GM10266 (cell line): Measurements from ENCODE around the gene BTG1.

Experiments
- DNase-seq: peaks from one replicate; pipeline ENCODE4 v3.0.0; 2012; ENCODE audit errors: extremely low spot score
- TF ChIP-seq, protein P1 (sequence below): IDR thresholded peaks from 2 replicates; pipeline ENCODE4 v1.5.1; 2012; ENCODE audit warnings: mild to moderate bottlenecking, low read depth; ENCODE audit not compliant: control insufficient read depth, insufficient read depth; ENCODE audit errors: missing control alignments

Gene BTG1

DNA sequence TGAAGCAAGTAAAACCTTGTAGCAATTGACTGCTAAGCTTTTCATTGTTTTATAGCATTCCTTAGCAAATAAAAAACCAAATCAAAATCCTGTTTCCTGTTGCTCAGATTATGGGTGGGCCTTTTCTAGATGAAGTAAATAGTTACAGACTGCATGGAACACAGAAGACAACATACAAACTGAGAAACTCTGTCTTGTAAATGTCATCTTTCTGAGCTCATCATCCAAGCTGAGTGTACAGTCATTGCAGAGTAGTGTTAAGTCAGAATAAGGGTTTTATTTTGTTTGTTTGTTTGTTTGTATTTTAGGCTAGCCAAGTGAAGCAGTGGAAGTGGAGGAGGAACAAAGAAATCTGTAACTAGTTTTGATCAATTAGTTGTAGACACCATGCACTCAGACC is 24.4 kb upstream of the BTG1 start:
- DNase-seq: no peak
- TF ChIP-seq, protein P1, sequence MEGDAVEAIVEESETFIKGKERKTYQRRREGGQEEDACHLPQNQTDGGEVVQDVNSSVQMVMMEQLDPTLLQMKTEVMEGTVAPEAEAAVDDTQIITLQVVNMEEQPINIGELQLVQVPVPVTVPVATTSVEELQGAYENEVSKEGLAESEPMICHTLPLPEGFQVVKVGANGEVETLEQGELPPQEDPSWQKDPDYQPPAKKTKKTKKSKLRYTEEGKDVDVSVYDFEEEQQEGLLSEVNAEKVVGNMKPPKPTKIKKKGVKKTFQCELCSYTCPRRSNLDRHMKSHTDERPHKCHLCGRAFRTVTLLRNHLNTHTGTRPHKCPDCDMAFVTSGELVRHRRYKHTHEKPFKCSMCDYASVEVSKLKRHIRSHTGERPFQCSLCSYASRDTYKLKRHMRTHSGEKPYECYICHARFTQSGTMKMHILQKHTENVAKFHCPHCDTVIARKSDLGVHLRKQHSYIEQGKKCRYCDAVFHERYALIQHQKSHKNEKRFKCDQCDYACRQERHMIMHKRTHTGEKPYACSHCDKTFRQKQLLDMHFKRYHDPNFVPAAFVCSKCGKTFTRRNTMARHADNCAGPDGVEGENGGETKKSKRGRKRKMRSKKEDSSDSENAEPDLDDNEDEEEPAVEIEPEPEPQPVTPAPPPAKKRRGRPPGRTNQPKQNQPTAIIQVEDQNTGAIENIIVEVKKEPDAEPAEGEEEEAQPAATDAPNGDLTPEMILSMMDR: no peak

DNA sequence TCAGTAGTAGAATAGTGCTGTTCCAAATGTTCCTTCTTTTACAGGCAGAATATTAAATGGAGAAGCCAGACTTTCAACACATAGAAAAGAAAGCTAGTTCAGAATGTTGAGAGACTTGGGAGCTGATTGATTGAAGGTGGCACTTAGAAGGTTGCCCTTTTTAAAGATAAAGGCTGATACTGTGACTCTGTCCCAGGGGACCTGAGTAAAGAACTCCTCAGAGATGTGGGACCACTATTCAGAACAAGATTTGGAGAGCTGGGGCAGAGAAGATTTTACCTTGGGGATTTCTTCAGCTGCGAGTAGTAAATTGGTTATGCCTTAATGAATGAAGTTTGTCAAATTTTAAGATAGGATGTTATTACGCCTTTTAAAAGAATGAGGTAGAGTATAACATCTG is 21.4 kb upstream of the BTG1 start:
- DNase-seq: no peak
- TF ChIP-seq, protein P1: no peak

DNA sequence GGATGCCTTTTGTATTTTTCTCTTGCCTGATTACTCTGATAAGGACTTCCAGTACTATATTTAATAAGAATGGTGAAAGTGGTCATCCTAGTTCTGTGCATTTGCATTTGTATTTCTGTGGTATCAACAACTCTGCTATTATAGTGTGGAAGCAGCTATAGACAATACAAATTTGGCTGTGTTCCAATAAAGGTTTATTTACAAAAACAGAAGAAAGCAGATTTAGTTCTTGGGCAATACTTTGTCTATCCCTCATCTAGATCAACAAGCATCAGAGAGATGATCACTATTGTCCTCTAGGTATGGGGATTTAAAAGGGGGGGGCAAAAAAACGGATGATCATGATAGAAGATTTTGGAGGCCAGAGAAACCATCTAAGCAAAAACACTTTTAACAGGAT is 19.1 kb upstream of the BTG1 start:
- TF ChIP-seq, protein P1: no peak
- no peak for DNase-seq

DNA sequence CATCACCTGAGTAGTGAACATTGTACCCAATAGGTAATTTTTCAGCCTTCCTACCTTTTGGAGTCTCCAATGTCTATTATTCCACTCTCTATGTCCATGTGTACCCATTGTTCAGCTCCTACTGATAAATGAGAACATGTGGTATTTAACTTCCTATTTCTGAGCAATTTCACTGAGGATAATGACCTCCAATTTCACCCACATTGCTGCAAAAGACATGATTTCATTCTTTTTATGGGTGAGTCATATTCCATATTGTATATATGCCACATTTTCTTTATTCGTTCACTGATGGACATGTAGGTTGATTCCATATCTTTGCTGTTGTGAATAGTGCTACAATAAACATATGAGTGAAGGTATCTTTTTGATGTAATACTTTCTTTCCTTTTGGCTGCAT is 16.4 kb upstream of the BTG1 start:
- TF ChIP-seq, protein P1: no peak
- DNase-seq: no peak

DNA sequence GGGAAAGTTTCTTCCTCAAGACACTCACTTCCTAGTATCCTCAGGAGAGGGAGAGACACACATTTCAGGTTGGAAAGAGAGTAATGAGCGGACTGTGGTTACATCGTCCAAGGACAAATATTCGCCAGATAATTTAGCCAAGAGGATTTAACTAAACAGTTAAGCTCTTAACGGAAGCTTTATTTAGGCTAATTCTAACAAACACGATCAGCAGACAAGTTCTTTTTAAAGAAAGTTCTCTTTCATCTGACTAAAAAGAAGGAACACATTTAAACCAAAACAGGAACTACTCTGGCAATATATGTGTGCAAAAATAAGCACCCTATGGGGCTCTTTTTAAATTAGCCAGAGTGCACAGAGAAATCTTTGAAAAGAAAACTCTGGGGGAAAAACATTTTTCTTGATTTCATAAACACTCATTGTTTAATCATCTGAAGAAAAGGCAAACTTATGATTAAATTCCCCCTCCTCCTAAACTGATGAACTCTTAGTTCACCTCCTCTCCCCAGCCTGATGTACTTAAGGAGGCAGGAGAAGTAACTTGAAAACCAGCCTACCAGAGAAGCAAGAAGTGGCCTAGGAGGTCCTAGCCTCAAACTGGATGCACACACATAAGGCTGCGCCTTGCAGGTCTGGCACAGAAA is 13.3 kb upstream of the BTG1 start:
- TF ChIP-seq, protein P1: no peak
- no peak for DNase-seq

DNA sequence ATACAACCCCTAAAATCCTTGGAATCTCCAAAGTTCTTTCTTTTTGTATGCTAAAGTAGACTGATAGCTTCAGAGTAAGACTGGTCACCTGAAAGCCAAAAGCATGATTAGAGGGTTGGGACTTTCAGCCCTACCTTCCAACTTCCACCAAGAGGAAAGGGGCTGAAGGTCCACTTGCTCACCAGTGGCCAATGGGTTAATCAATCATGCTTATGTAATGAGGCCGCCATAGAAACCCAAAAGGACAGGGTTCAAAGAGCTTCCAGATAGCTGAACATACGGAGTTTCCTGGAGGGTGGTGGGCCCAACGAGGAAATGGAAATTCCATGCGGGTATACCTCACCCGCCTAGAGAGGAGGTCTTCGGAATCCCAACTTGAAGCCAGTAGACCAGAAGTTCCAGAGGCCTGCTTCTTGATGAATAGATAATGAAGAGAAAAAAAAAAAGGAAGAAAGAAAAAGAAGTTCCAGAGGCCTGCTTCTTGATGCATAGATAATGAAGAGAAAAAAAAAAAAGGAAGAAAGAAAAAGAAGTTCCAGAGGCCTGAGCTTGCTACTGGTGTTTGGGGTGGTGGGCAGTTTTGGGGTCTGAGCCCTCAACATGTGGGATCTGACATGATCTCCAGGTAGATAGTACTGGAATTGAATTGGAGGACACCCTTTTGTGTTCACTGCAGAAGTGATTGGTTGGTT is 11.2 kb upstream of the BTG1 start:
- DNase-seq: no peak
- TF ChIP-seq, protein P1: no peak

DNA sequence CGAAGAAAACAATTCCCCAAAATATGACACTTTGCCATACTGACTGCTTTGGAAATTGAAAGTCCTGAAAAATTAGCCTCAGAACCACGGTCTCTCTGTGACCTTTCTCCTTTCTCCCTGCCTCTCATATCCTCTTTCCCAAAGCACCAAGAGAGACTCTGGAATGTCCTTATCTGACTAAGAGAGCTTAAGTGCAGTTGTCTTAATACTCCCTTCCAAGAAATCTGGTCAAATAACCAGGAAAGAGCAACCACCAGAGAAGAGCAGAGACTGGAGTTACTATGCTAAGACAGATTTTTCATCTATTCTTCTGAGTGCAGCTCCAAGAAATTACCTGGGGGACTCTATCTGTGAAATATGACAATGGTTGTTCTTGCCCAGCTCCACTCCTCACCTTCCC is 10.5 kb upstream of the BTG1 start:
- DNase-seq: no peak
- TF ChIP-seq, protein P1: no peak
